ENCODE data around the gene THPO. TPM values are rescaled to one million over a fixed set of nuclear protein-coding genes. Genes with fewer than 3 reads are reported as not detected.

THPO gene
- total and polyA plus RNA-seq, 9 of the 15 experiments (the other 6 are each of a cell fraction or from before 2014, with no cell fraction given), result 0.11 to 1.1 (median 0.35) TPM; not detected in 1

GRCh38 chr3:184360929-184361531 is 17.0 kb downstream of the THPO start (continued):
- TF ChIP-seq ZBTB40 (IDR thresholded peaks at IDR 0.05), result 0 out of 2 replicates have a peak, but pooled peaks have one; percentile 29
- no peak for TF ChIP-seq ZBTB40 (CRISPR knock-in tag; IDR thresholded peaks at IDR 0.05)
- TF ChIP-seq MXD1 (CRISPR knock-in tag; IDR thresholded peaks at IDR 0.05; ENCODE audit: borderline replicate concordance, poor library complexity, severe bottlenecking), result no peak
- TF ChIP-seq CHD7 (IDR thresholded peaks at IDR 0.05; ENCODE audit: low read depth, low read length), result no peak
- peak; percentile 60; the same call in 1 of the 2 replicates for TF ChIP-seq PHF8 (IDR thresholded peaks at IDR 0.05; ENCODE audit: borderline replicate concordance, low read length)

Measured in K562 (cell line).